CD4-positive, alpha-beta T cell treated with Interferon gamma for 1 hour (primary cell): ENCODE measurements around the gene BCAT1.

Source experiments
- DNase-seq: peaks from one replicate; pipeline ENCODE4 v3.0.0-alpha.2; 2020

BCAT1 gene

GRCh38 chr12:24803430-24804245 lies 145.3 kb downstream of the BCAT1 start:
- DNase-seq: no peak

GRCh38 chr12:24798335-24798734 lies 150.6 kb downstream of the BCAT1 start:
- no peak for DNase-seq

- DNase-seq: no peak
These were observed 151.0 kb downstream of the BCAT1 start for GRCh38 chr12:24797901-24798300.

- no peak for DNase-seq
These were observed 152.0 kb downstream of the BCAT1 start for GRCh38 chr12:24796876-24797275.

GRCh38 chr12:24795699-24796347 lies 153.1 kb downstream of the BCAT1 start:
- DNase-seq: no peak

- no peak for DNase-seq
These were observed 157.3 kb downstream of the BCAT1 start for GRCh38 chr12:24791622-24792021.

- DNase-seq: no peak
These were observed 160.0 kb downstream of the BCAT1 start for GRCh38 chr12:24788886-24789285.

- no peak for DNase-seq
These were observed 168.1 kb downstream of the BCAT1 start for GRCh38 chr12:24780697-24781368.

- DNase-seq: no peak
These were observed 170.2 kb downstream of the BCAT1 start for GRCh38 chr12:24778486-24779304.

GRCh38 chr12:24777359-24777758 lies 171.5 kb downstream of the BCAT1 start:
- no peak for DNase-seq

GRCh38 chr12:24776861-24777260 lies 172.0 kb downstream of the BCAT1 start:
- no peak for DNase-seq

- DNase-seq: no peak
These were observed 173.8 kb downstream of the BCAT1 start for GRCh38 chr12:24775073-24775472.

GRCh38 chr12:24773996-24774395 lies 174.9 kb downstream of the BCAT1 start:
- no peak for DNase-seq

GRCh38 chr12:24772813-24773212 lies 176.1 kb downstream of the BCAT1 start:
- DNase-seq: no peak

- DNase-seq: no peak
These were observed 178.1 kb downstream of the BCAT1 start for GRCh38 chr12:24770821-24771220.

GRCh38 chr12:24770334-24770733 lies 178.6 kb downstream of the BCAT1 start:
- DNase-seq: no peak

GRCh38 chr12:24769682-24770081 lies 179.2 kb downstream of the BCAT1 start:
- no peak for DNase-seq

GRCh38 chr12:24768415-24768814 lies 180.5 kb downstream of the BCAT1 start:
- no peak for DNase-seq

GRCh38 chr12:24767016-24767415 lies 181.9 kb downstream of the BCAT1 start:
- DNase-seq: no peak

- DNase-seq: no peak
These were observed 184.2 kb downstream of the BCAT1 start for GRCh38 chr12:24764712-24765111.

GRCh38 chr12:24760606-24761378 lies 188.1 kb downstream of the BCAT1 start:
- no peak for DNase-seq

GRCh38 chr12:24760162-24760561 lies 188.7 kb downstream of the BCAT1 start:
- DNase-seq: no peak
